Loucy (cell line): ENCODE results near the gene DNAJB8.

Source experiments
- CTCF ChIP-seq: fragments of 200-600 bp; sonication (generic); conservative IDR thresholded peaks from 2 replicates; pipeline ENCODE4 v1.5.1; 2014; ENCODE audit warnings: mild to moderate bottlenecking, antibody characterized with exemption, low read length
- EZH2phosphoT487 ChIP-seq: fragments of 200-600 bp; IDR thresholded peaks from 2 replicates; pipeline ENCODE4 v1.6.1; 2018; ENCODE audit warnings: antibody characterized with exemption, mild to moderate bottlenecking, moderate library complexity, borderline replicate concordance

- TF ChIP-seq CTCF = no peak; the same call in 1 of the 2 replicates
- TF ChIP-seq EZH2phosphoT487 = no peak
Observed at GRCh38 chr3:128508852-128509251, 42.2 kb upstream of the DNAJB8 start.
